Retinal pigment epithelial cell (primary cell): ENCODE results near the gene QKI.
A peak's percentile ranks its signal among the peaks of the same experiment; 100 is the strongest.

Experiments used
- DNase-seq: peaks from one replicate; pipeline ENCODE4 v3.0.0-alpha.2; 2010; ENCODE audit warnings: low read depth
- H3K4me3 ChIP-seq: 2 replicates; pipeline ENCODE4 v1.5.1; 2011; ENCODE audit warnings: mild to moderate bottlenecking, low read length, control low read depth, moderate library complexity
- TF ChIP-seq, protein P1 (sequence below): conservative IDR thresholded peaks from 2 replicates; pipeline ENCODE4 v1.5.1; 2011; ENCODE audit warnings: low read depth, low read length, control low read depth, inconsistent platforms

QKI gene

DNA sequence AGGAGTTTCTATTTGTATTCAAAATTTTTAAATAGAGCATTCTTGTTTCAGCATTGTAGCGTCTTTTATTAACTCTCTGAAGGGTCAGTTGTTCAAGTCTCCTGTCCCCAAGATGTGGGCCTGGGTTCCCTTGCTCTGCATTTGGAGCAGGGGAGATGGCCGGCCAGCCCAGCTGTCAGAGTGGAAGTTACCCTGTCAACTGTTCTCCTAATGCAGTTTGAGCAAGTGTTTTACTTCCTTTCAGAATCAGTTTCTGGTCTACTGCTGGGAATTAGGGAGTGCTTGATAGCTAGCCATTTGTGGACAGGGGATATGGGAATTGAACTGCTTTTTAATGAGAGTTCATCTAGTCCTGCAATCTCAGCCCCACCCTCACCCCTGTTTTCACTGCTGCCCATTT, 116.6 kb downstream of the QKI start:
- H3K4me3 ChIP-seq, result no peak overlapping the region
- TF ChIP-seq, protein P1, sequence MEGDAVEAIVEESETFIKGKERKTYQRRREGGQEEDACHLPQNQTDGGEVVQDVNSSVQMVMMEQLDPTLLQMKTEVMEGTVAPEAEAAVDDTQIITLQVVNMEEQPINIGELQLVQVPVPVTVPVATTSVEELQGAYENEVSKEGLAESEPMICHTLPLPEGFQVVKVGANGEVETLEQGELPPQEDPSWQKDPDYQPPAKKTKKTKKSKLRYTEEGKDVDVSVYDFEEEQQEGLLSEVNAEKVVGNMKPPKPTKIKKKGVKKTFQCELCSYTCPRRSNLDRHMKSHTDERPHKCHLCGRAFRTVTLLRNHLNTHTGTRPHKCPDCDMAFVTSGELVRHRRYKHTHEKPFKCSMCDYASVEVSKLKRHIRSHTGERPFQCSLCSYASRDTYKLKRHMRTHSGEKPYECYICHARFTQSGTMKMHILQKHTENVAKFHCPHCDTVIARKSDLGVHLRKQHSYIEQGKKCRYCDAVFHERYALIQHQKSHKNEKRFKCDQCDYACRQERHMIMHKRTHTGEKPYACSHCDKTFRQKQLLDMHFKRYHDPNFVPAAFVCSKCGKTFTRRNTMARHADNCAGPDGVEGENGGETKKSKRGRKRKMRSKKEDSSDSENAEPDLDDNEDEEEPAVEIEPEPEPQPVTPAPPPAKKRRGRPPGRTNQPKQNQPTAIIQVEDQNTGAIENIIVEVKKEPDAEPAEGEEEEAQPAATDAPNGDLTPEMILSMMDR, result no peak
- DNase-seq, result no peak

DNA sequence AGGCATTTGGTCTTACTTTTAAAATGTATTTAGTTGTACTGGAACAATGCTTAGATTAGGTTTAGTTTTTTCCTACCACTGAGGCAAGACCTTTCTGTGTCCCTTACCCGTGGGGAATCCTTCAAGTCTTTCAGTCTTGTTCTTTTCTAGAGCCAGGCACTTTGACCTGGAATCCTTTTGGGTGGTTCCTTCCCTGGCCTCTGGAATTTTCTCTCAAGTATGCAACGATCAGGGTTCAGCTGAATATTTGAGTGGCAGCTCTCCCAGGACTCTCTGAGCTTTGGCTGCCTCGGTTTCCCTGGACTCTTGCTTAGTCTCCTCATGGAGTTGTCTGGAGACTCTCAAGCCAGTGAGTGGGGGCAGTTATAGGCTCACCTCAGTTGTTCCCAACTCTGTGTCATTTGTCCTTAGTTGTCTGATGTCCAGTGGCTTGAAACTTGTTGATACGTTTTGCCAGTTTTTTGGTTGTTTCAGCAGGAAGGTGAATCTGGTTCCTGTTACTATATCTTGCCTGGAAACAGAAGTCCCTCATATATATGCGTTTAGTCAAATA, 118.1 kb downstream of the QKI start:
- no peak overlapping the region for H3K4me3 ChIP-seq
- no peak for DNase-seq
- TF ChIP-seq, protein P1, result no peak

DNA sequence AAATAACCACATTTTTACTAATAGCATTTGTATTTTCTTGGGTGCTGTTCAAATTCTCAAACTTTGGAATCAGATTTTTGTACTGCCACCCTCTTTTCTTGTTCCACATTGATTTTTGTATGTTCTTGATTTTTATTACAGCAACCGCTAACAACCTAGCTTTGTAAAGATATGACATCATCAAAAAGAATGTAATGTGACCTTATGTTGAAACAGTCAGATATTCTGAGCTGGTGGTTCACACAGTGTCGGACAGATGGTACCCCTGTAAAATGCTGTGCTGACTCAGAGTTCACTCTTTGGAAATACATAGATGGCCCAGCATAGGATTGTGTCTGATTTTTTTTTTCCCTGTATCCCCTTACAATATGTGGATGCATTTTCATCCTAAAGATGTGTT, 118.9 kb downstream of the QKI start:
- TF ChIP-seq, protein P1, result no peak
- H3K4me3 ChIP-seq, result no peak overlapping the region
- peak; percentile 76 for DNase-seq

DNA sequence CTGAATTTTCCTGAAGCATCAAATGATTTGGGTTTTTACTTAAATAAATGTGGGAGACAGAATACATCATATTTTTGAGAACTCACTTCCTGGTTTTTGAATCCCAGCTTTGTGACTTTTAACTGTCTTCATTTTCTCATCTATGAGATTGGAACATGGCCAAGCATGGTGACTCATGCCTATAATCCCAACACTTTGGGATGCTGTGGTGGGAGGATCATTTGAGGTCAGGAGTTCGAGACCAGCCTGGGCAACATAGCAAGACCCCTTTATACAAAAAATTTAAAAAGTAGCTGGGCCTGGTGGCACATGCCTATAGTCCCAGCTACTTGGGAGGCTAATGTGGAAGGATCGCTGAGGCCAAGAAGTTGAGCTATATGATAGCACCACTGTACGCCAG, 122.3 kb downstream of the QKI start:
- TF ChIP-seq, protein P1, result no peak
- no peak for DNase-seq
- H3K4me3 ChIP-seq, result no peak overlapping the region

DNA sequence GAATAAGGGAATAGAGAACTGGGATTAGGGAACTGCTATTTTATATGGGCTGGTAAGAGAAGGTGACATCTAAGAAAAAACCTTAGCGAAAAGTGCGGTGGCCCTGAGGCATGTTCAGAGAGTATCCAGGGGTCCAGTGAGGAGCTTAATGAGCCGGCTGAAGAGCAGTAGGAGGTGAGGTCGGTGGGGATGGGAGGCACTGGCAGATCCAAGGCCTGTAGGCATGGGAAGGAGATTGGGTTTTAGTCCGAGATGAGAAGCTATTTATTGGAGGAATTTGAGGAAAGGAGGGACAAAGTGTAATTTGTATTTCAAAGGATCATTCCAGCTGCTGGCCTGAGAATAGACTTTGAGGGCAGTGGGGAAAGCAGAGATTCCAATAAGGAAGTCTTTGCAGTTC, 123.8 kb downstream of the QKI start:
- DNase-seq, result no peak
- TF ChIP-seq, protein P1, result no peak
- H3K4me3 ChIP-seq, result no peak overlapping the region

DNA sequence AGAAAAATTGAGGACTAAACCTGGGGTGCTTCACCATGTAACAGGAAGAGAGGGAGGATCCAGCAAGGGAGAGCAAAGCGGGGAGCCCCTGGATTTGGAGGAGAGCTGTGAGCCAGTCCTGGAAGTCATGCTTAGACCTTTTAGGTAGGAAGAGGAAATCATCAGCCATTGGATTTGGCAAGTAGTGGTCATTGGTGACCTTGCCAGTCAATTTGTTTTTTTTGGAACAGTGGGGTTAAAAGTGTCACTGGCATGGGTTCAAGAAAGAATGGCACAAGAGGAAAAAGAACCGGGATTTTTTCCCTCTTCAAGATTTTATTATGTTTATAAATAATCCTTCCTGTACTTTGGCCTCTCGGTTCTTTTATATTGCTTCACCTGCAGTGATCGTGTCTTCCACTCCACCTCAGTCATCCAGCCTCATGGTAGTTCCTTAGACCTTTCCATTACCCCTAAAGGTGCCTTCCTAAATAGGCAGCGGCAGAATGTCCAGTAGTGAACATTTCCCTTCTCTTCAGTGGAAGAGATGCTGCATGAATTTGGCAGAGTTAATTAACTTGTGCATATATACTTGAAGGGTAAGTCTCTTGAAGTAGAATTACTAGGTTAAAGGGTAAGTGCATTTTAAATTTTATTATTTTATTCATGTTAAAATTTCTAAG, 124.7 kb downstream of the QKI start:
- no peak overlapping the region for H3K4me3 ChIP-seq
- no peak for DNase-seq
- TF ChIP-seq, protein P1, result no peak

DNA sequence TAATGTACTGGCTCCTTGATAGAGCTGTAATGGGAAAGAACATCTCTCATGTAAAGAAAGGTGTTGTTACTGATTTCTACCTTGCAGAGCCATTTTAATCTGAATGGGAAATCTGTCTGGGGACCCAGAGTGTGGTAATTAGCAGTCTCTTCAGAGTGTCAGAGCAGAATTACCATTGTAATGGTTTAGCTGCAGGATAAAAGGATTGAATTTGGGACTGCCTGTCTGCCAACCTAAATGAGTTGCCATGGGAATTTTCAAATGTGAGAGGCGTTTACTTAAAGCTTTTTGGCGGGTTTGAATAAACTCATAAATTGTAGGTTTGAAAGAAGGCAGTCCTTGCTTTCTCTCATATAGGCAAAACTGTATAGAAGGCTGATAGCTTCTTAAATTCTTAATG, 128.8 kb downstream of the QKI start:
- TF ChIP-seq, protein P1, result no peak
- DNase-seq, result no peak
- H3K4me3 ChIP-seq, result no peak overlapping the region
